GOT3 (cell line): ENCODE results near the gene SPRYD7.
"Not testable (repeated sequence)": the region's sequence is repeated elsewhere in the genome, so short reads cannot be mapped to it uniquely, and the experiment has no call there.

Experiments used
- DNase-seq: peaks from one replicate; lab custom pipeline; 2025; ENCODE audit warnings: mixed read lengths; lab: John Stamatoyannopoulos, UW

SPRYD7 gene, protein sequence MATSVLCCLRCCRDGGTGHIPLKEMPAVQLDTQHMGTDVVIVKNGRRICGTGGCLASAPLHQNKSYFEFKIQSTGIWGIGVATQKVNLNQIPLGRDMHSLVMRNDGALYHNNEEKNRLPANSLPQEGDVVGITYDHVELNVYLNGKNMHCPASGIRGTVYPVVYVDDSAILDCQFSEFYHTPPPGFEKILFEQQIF

DNA sequence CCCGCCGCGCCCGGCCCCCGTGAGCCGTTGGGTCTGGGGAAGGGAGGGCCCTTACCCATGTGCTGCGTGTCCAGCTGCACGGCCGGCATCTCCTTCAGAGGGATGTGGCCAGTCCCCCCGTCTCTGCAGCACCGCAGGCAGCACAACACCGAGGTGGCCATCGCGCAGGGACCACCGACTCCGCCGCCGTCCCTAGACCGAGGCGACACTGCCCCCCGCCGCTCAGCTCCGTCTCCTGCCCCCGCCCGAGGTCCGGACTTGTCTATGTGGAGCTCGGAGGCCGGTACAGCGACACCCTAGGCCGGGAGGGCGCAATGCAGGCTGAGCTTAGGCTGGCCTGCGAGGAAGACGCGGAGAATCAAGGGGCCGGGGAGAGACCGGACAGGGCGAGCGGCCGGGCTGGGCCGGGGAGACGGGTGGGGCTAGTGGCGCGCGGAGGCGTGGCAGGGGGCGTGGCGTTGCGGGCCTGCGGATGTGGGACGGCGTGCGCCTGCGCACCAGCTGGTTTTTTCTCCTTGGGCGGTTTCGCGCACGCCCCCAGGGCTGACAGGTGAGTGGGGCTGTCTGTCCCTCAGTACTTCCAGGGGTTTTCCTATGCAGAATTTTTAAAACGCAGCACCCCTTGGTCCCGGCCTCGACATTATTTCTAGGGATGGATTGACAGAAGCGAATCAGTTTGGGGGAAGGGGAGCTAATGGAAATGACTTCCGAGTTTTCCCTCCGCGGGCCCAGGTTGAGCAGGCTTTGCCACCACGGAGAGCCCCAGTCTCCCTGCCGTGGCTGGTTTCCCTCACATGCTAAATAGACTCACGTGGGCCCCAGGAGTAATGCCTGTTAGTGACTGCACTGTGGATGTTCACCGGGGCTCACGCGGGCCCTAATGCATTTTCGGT, at the start of gene SPRYD7:
Gene SPRYD7 (minus strand): TSS at position 266 of the 893 bp plus-strand sequence. CDS start 105 bp downstream, at position 161.
- peak; percentile 90 for DNase-seq

DNA sequence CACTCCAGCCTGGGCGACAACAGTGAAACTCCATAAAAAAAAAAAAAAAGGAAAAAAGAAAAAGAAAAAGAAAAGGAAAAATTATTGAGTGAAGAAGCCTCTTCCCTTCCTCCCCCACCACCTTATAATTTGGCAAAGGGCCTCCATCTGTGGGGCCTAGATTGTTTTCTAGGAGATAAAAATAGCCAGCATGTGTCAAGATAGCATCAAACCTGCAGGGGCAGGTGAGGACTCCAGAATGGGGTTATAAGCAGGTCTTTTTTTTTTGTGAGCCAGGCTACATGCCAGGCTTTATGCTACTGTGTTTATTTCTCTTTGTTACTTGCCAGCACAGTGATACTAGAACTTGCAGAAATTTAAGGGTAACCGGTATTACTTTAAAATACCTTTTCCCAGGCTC, 49.0 kb upstream of the SPRYD7 start:
- DNase-seq = no peak

DNA sequence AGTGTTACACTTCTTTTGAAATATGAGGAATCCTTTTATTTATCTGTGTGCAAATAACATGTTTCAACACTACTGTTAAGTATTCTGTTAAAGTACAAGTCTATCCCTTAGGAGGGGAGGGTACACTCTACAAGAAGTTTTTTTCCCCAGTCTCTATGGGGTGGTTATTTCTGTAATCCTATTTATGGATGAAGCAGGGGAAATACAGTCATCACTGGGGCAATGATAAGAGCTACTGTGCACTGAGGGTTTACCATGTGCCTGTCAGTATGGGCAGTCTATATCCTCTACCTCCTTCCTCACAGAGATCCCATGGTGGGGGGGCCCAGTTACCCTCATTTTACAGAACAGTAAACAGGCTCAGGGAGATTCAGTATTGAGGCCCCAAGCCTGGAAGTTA, 44.1 kb upstream of the SPRYD7 start:
- no peak for DNase-seq

DNA sequence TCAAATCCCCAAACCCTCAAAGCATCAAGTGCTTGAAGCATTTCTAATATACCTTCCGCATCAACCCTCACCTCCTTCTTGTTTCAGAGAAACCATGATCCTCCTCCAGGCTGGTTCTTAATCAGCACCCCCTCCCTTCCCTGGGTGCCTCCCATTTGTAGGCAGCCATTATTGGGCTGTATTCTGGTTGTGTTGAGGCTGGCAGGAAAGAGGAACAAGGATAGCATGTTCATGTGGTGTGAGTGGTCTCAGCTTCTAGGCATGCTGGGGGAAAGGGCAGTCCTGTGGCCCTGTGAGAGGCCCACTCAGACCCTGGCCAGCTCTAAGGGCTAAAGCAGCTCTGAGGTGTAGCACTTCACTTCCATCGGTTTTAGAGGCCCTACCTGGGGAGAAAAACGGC, 41.9 kb upstream of the SPRYD7 start:
- no peak for DNase-seq

DNA sequence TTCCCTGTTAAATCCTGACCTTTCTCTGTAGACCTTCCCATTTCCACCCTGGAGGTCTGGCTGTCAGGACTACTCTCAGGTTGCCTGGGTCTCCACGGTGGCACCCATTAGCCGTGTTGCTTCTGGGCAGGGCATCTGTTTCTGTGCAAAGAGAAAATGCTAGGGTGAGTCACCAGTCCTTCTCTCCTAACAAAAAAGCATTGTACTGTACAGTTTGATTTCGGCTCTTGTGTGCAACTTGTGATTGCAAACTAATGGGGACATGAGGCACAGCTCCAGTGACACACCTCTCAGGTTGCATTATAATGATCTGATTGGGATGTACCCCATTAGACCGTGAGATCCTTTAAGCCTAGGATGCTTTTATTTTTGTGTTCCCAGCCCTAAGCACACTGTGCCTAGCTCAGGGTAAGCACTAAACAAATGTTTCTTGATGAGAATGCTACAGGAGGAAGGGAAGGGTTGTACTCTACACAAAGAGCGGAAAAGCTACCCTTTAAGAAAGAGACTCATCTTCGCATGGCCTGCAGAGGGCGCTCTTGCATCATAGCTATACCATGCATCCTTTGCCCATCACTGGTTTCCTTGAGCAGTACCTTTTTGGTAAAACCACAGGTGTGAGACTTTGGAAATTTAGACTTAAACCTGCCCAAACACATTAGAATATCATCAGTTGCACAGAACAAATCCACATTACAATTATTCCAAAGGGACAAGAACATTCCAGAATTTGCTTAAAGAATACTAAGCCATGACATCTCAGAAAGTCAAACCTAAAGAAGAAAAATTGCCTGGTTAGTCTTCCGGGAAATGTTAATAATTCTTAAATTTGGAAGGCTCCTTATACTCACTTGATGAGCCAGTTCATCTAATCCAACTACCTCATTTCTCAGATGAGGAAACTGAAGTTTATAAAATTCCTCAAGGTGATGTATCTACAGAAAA, 40.4 kb upstream of the SPRYD7 start:
- DNase-seq = no peak

DNA sequence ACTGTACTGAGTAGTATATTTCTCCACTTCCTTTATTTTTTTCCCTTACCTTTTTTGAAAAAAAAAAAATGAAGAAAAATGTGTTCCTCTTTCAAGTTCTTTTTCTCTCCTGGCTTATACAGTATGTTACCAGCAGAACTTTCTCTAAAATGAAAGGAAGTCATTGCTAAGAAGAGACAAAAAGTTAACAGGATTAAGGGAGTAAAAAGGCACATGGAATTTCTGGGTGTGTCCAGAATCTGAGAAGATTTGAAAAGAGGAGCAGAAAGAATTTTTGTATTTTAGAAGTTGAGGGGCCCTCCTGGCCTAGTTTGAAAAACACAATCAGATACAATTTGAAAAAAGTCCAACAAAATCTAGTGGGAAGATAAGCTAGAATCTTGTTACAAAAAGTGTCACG, 39.7 kb upstream of the SPRYD7 start:
- DNase-seq = no peak

DNA sequence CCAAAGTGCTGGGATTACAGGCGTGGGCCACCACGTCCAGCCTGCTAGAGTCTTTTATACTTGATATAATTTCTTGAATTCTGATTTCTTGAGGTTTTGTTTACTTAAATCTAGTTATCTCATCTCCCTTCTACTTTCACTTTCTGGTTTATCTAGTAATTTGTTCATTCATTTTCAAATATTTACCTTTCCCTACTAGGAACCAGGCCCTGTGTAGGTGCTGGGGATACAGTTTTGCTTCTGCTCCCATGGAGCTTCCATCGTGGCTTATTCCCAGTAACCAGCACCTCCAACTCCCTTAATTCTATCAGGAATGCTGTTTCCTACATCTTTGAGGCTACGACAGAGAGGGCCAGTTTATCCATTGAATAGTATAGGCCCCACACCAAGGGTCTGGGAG, 36.6 kb upstream of the SPRYD7 start:
- no peak for DNase-seq

DNA sequence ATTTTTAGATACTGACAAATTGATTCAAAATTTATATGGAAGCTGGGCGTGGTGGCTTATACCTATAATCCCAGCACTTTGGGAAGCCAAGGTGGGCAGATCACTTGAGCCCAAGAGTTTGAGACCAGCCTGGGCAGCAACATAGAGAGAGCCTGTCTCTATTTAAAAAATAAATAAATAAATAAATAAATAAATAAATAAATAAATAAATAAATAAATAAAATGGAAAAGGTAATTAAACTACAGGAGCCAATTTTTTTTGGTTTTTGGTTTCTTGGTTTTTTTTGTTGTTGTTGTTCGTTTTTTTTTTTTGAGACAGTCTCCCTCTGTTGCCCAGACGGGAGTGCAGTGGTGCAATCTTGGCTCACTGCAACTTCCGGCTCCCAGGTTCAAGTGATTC, 31.3 kb upstream of the SPRYD7 start:
- DNase-seq = no peak

DNA sequence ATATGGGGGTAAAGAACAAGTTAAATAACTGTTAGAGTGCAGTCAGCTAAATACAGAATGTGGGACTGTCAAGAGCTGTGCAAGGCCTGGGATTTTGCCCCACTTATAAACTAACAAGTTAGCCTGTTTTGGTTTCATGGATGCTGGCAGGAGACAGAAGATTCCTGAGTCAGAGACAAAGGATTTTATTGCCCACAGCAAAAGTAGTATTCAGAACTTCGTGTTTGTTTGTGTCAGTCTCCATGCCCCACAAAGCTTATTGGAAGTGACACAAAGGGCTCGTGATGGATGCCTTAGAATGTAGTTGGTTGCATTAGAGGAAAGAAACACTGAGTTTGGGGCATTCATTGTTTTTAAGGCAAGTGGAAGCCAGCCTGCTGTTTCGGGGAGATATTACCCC, 22.2 kb upstream of the SPRYD7 start:
- no peak for DNase-seq

DNA sequence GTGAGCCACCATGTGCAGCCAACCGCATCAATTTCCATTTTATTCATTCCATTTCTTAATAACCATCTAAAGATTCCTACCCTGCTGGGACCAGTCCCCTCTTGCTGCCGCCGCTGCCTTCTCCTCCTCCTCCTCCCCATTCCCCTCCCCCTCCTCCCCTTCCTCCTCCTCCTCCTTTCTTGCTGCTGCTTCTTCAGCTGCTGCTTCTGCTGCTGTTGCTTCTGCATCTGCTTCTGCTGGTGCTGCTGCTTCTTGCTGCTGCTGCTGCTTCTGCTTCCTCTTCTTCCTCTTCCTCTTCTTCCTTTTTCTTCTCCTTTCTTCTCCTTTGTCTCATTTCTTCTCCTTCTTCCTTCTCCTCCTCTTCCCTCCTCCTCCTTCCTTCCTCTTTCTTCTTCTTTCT, 20.0 kb upstream of the SPRYD7 start:
- no peak for DNase-seq

DNA sequence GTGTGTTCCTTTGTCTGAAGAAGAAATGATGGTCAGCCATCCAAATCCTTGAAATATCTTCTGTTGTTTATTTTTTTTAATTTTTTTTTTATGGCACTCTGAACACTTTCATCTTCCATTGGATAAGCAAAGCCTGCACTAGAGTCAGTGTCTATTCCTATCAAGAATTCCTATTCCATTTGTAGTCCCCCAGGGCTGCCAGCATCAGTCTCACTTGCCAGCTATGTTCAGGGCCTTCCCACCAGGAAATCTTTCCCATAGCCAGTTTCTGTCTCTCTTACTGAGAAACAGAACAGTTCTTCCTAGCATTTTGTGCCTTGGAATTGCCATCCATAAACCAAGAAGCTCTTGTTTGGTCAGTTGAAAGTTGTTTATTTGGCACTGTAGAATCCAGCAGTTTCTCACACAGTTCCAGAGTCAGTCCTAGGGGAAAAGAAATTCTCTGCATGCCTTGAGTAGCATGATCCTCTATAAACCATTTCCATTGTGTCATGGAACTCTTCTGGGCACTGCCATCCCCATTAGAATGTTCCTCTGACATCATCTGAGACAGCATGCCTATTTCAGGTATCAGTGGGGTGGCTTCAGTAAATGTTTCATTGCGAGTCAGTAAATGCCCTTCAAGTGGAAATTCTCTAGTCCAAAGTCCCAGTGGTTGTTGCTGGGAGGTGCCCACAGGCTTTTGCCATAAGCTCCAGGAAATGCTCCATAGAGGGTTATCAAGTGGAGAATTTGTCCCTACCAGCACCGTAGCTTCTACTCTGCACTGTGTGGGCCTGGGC, 18.7 kb upstream of the SPRYD7 start:
- no peak for DNase-seq

DNA sequence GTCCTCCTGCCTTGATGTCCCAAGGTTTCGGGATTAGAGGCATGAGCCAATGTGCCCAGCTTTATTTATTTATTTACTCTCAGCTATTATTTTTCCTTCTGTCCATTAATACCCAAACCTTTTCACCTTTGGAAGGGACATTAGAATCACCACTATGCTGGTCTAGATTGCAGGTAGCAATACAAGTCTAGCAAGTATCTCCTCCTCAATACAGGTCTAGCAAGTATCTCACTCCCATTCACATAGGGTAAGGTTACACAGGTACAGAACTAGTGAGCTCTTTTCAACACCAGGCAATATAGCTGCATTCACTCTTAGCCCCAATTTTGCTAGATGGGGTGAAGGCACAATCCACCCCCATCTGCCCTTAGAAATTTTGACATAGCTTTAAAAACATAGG, 17.4 kb upstream of the SPRYD7 start:
- no peak for DNase-seq

DNA sequence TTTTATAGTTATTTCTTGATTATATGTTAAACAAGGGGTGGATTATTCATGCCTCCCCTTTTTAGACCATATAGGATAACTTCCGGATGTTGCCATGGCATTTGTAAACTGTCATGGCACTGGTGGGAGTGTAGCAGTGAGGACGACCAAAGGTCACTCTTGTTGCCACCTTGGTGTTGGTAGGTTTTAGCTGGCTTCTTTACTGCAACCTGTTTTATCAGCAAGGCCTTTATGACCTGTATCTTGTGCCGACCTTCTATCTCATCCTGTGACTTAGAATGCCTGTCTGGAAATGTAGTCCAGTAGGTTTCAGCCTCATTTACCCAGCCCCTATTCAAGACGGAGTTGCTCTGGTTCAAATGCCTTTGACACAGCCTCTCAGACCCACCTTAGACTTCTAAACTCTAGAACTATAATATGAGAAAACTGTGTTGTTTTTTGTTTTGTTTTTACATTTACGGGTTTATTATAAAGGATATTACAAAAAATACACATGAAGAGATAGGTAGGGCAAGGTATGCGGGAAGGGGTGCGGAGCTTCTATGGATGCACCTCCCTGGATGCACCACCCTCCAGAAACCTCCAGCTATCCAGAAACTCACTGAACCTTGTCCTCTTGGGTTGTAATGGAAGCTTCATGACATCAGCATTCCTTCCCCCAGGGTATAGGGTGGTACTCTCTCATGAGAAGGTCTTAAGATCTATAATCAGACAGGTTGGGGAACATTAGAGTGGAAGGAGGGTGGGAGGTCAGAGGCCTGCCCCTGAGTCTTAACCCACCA, 15.8 kb upstream of the SPRYD7 start:
- DNase-seq = no peak

DNA sequence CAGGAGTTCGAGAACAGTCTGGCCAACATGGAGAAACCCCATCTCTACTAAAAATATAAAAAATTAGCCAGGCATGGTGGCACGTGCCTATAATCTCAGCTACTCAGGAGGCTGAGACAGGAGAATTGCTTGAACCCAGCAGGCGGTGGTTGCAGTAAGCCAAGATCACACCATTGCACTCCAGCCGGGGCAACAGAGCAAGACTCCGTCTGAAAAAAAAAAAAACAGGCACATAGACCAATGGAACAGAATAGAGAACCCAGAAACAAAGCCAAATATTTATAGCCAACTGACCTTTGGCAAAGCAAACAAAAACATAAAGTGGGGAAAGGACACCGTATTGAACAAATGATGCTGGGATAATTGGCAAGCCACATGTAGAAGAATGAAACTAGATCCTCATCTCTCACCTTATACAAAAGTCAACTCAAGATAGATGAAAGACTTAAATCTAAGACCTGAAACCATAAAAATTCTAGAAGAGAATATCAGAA, 12.7 kb upstream of the SPRYD7 start:
- DNase-seq = not testable (repeated sequence)

DNA sequence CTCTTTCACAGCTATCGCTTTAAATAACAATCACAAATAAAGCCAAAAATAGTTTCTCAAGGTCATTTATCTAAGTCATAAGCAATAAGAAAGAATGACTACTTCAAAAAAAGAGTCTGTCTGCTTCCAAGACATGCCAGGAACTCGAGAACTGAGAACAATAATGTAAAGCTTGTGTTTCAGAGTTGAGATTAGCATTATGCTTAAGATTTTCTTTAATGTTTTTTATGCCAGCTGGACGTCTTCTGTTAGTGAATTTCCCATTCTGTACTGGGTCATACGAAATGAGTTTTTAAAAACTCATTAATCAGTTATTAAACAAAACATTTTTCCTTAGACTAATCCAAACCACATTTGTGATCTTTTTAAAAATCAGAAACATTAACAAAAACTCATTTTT, 3.2 kb upstream of the SPRYD7 start:
- DNase-seq = no peak

DNA sequence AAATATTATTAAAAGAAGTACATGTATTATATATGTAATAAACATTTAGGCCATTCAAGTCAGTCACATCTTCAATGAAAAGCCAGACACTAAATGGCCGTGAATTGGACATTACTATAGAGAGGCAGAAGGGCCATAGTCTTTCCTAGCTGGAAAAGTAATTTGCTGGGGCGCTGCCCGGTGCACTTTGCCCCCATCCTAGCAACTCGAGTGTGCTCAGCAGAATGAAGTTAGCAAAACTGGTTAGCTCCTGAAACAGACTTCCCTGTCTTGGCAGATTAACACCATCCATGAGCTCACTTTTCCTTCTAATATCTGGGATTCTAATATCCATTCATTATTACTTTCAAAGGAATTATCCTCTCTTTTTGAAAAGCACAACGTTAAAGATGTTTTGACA, 2.8 kb upstream of the SPRYD7 start:
- DNase-seq = no peak

DNA sequence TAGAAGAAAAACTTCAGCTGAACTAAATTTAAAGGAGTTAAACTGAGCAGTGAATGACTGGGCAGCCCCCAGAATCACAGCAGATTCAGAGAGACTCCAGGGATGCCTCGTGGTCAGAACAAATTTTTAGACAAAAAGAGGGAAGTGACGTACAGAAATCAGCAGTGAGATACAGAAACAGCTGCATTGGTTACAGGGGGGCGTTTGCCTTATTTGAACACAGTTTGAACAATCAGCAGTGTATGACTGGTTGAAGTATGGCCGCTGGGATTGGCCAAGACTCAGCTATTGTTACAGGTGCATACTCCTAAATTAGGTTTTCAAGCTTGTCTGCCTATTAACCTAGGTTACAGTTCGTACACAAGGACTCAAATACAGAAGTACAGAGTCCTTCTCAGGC, 2.2 kb upstream of the SPRYD7 start:
- no peak for DNase-seq

DNA sequence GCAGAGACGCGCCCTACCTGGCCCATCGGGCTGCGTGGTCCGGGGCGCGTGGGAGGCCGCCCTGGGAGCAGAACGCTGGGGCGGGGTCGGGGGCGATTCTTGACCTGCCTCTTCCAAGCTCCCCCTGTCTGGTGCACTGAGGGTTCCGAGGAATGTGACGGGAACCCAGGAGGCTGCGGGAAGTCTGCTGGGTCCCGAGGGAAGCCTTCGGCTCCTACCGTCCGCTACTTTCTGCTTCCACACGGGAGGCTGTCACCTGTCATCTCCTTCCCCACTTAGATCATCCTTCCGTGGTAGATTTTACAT, 781 bp upstream of the SPRYD7 start:
- DNase-seq = no peak

DNA sequence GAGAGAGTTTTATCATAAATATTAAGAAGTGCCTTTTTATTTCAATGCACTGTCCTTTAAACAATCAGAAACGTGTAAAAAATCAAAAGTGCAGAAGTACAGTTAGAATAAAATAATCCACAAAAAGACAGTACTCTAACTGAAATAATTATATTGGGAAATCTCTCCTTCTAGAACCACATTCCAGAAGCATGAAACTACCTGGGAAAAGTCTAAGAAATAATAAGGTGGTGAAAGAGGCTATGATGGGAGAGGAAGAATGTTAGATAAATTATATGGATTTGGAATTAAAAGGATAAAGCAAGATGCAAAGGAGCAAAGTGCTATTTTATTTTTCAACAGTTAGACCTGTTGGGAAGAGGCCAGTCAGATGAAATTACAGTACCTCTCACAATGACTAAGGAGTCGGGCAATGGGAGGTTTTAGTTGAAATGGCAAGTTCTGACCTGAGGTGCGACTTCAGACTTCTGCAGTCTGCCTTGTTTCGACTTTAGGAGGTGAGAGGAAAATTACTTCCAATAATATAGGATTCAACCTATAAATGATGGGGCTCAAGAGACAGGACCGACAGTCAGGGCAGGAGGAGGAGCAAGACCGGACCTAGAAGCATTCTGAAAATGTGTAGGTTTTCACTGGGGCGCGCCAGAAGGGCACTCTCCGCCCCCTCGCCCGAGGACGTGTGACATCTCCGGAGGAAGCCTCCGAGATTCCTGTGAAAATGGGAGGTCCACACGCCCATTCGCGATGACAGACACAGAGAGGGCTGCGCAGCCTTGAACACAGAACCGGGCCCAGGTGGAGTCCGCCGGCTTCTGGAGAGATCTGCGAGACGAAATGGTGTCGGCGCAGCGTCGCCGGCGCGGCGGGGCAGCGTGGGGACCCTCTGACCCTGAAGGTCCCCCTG, 717 bp downstream of the SPRYD7 start:
- DNase-seq = no peak

DNA sequence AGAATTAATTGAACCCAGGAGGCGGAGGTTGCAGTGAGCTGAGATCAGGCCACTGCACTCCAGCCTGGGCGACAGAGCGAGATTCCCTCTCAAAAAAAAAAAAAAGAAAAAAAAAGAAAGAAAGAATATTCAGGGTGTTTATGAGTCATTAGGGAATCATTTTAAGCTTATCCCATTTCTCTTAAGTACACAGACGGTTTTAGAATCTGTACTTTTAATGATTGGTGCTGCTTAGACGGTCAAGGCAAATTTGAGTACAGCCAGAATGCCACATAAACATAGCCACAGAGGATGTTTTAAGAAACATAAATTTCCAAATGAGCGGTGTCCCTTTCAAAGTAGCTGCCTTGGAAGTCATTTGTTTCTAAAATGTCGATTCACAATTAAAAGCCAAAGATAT, 2.6 kb downstream of the SPRYD7 start:
- no peak for DNase-seq
